ENCODE data around the gene ATXN10.

ATXN10 gene

DNA sequence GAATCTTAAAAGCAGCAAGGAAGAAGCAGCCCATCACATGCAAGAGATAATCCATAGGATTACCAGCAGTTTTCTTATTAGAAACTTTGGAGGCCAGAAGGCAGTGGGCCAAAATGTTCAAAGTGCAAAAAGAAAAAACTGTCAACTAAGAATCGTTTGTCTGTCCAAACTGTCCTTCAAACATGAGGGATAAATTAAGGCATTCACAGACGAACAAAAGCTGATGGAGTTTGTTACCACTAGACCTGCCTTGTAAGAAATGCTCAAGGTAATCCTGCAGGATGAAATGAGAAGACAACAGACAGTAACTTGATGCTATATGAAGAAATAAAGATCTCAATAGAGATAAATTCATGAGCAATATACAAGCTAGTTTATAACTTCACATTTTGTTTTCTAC is 154.9 kb downstream of the ATXN10 start:
- DNase-seq (ENCODE audit: low read depth in 2 of 2): no peak

GRCh38 chr22:45828841-45829240 is 157.2 kb downstream of the ATXN10 start:
- no peak for DNase-seq (ENCODE audit: low read depth in 2 of 2)

DNA sequence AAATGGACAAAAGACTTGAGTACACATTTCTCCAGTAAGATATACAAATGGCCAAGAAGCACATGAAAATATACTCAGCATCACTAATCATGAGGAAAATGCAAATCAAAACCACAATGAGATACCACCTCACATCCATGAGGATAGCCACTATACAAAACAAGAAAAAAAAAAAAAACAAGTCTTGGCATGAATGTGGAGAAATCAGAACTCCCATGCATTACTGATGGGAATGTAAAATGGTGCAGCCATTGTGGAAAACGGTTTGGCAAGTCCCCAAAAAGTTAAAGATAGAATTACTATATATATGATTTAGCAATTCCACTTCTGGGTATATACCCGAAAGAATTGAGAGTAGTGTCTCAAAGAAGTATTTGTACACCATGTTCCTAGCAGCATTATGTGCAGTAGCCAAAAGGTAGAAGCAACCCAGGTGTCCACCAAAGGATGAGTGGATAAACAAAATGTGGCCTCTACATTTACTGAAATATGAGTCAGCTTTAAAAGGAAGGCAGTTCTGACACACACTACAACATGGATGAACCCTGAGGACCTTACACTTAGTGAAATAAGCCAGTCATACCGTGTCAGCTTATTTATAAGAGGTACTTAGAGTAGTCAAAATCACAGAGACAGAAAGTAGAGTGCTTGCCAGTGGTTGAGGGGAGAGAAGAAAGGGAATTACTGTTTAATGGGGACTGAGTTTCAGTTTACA is 159.1 kb downstream of the ATXN10 start:
- DNase-seq (ENCODE audit: low read depth in 2 of 2): no peak

GRCh38 chr22:45831394-45831793 is 159.8 kb downstream of the ATXN10 start:
- DNase-seq (ENCODE audit: low read depth in 2 of 2): no peak

DNA sequence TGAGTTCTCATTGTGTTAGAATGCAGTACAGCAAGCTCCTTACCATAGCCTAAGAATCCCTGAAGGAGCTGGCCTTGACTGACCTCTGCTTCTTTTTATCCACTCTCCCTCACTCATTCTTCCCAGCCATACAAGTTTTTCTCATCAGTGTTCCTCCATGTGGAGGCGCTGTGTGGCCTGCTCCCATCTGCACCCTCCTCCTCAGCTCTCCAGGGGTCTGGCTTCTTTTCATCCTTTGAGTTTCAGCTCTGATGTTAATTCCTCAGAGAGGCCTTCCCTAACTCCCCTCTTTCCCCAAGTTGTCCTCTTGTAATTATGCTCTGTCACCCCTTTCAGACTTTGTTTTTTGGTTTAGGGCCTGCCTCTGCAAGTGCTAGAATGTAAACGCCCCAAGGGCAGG is 160.5 kb downstream of the ATXN10 start:
- DNase-seq (ENCODE audit: low read depth in 2 of 2): no peak

DNA sequence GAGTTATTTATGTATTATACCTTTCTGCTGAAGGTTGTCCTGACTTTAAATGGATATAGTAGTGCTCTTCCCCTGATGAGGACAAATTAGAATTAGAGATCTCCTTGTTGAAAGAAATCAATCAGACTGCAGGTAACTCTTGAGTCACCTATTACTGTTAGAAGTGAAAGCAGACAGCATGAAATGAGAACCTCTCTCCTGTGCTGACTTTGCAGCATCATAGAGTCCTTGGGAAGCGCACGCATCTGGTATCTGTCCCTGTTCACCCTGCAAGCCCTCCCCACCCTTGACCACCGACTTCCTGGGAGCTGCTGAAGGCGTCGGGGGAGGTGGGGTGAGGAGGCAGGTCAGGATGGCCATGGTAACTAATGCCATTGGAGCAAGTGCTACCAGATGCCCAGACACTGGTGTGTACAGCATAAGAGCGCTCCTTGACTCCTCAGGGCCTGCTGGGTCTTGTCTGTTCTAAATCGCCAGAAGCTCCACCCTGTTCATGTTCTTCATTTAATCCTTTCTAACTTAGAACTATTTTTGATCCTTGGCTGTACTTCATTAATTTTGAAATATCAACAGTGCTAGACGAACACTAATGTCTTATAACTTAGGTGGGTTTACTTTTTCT is 161.4 kb downstream of the ATXN10 start:
- no peak for DNase-seq (ENCODE audit: low read depth in 2 of 2)

DNA sequence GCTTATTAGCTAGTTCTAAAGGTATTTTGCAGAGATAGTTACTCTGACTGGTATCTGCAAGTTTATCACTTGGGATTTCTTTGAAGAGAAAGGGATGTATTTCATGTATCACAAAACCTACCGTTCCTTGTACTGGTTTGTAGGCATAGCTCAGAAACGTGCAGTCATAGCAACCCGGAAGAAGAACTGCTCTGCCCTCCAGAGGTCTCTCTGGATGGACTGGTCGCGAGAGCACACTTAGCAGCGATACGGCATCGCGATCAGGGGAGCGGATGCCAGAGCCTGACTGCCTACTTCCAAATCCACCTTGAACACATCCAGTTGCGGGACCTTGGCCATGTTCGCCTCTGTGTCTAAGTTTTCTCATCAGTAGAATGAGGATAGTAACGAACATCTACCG is 162.0 kb downstream of the ATXN10 start:
- no peak for DNase-seq (ENCODE audit: low read depth in 2 of 2)

GRCh38 chr22:45834241-45834640 is 162.6 kb downstream of the ATXN10 start:
- DNase-seq (ENCODE audit: low read depth in 2 of 2): no peak

- no peak for DNase-seq (ENCODE audit: low read depth in 2 of 2)
These were observed 163.2 kb downstream of the ATXN10 start for GRCh38 chr22:45834795-45835194.

GRCh38 chr22:45836418-45837169 is 165.0 kb downstream of the ATXN10 start:
- no peak for DNase-seq (ENCODE audit: low read depth in 2 of 2)

DNA sequence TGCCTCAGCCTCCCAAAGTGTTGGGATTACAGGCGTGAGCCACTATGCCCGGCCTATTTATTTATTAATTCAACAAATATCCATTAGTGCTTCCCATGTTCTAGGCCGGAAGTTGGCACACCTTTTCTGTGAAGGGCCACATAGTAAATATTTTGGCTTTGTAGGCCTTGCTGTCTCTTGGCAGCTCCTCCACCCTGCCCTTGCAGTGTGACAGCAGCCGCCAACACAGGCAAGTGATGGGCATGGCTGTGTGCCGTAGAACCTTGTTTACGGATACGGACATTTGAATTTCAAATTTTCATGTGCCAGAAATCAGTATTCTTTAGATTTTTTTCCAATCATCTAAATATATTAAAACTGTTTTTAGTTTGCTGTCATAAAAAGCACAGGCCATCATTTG is 165.9 kb downstream of the ATXN10 start:
- DNase-seq (ENCODE audit: low read depth in 2 of 2): no peak

GRCh38 chr22:45838305-45838887 is 166.8 kb downstream of the ATXN10 start:
- DNase-seq (ENCODE audit: low read depth in 2 of 2): no peak

DNA sequence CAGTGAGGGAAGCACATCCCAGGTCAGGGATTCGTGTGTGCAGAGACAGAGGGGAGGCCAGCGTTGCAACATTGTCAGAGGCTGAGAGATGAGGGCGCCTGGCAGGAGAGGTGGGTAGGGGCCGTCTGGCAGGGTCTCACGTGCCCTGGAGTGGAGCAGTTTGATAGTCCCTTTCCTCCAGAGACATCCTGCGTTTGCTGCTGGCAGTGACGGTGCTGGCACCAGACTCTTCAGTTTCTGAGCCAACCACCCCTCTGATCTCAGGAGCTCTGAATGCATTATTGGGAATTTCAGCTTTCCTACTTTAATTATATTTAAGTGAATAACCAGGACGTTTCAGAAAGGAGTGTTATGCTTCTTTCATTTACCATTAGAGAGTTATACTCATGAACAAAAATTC is 168.8 kb downstream of the ATXN10 start:
- no peak for DNase-seq (ENCODE audit: low read depth in 2 of 2)

DNA sequence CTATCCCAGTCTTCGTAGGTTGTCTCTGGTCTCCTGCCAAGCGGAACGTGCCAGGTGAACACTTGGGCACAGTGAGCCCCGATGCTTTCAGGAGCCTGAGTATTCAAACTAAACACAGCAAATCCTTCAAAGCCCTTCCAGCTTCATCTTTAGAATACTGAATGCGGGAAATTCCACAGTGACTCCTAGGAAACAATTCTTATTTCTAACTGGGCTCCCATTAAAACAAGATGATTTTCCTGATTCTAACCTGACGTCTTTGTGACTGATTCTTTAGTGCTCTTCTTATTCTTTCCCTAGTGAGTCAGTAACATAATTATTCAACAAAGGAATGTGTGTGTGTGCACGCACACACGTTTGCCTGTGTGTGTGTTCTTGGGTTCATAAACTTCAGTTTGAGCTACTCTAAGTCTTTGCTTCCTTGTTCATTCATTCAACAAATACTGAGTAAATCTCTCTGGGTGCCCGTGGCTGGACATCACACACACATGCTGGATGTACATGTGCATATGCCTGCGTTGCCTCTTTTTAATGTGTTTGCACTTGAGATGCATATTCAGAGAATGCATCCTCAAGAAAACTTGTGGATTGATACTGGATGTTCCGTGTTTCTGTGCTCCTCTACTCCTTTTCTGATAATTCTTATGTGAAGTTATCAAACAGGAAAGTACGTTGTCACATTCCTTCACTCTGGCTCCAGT is 170.8 kb downstream of the ATXN10 start:
- no peak for DNase-seq (ENCODE audit: low read depth in 2 of 2)

- no peak for DNase-seq (ENCODE audit: low read depth in 2 of 2)
These were observed 171.4 kb downstream of the ATXN10 start for GRCh38 chr22:45843031-45843430.

DNA sequence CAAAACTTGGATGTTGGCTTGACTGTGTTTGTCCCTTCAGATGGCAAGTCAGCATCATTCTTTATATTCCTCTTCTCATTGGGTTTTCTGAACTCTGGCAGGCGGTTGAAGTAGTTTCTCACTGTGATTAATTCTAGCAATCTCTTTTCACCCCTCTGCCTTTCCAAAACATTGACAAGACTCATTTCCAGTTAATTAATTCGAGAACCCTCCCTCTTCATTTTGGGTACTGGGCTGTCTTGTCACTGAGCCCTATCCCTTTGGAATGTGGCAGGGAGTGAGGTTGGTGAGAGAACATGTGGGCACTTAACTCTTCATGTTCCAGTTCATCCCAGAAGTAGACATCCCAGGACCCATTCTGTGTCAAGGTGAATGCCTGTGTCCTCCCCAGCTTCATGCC is 172.4 kb downstream of the ATXN10 start:
- no peak for DNase-seq (ENCODE audit: low read depth in 2 of 2)

GRCh38 chr22:45845076-45845487 is 173.4 kb downstream of the ATXN10 start:
- DNase-seq (ENCODE audit: low read depth in 2 of 2): no peak

- DNase-seq (ENCODE audit: low read depth in 2 of 2): no peak
These were observed 175.3 kb downstream of the ATXN10 start for GRCh38 chr22:45846952-45847351.

- DNase-seq (ENCODE audit: low read depth in 2 of 2): no peak
These were observed 177.3 kb downstream of the ATXN10 start for GRCh38 chr22:45848904-45849303.

DNA sequence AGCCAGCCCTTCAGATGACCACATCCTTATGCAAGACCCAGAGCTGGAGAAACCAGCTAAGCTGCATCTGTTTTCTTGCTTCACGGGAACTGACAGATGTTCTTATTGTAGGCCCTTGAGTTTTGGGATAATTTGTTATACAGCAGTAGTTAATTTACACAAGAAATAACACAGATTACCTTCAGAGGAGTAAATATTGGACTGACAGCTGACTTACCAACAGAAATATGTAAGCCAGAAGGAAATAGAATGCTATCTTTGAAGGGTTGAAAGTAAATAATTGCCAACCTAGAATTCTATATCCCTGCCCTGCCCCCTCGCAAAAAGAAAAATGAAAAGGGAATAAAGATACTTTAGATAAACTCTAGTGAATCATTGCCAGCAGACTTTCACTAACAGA is 181.2 kb downstream of the ATXN10 start:
- no peak for DNase-seq (ENCODE audit: low read depth in 2 of 2)

- DNase-seq (ENCODE audit: low read depth in 2 of 2): no peak
These were observed 184.3 kb downstream of the ATXN10 start for GRCh38 chr22:45855961-45856360.

DNA sequence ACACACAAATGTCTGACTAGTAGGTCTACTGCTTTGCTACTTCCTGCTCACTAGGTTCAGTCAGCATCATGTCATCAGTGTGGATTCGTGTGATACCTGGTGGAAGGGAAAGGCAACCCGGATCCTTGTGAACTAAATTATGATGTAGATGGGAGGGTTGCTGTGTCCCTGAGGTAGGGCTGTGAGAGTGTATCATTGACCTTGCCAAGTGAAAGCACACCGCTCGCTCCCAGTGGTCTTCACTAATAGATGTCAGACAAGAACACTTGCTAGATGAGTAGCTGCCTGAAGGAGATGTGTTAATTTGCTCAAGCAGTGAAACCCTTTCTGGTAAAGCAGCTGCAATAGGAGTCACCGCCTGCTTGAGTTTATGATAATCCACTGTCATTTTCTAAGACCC is 185.9 kb downstream of the ATXN10 start:
- DNase-seq (ENCODE audit: low read depth in 2 of 2): no peak
